Measurements from ENCODE around the gene TOMM7. TPM values are rescaled to one million over a fixed set of nuclear protein-coding genes. Genes with fewer than 3 reads are reported as not detected.

Gene TOMM7
- total RNA-seq, 2 donors from 2014 or later = 95.0 to 123 TPM

DNA sequence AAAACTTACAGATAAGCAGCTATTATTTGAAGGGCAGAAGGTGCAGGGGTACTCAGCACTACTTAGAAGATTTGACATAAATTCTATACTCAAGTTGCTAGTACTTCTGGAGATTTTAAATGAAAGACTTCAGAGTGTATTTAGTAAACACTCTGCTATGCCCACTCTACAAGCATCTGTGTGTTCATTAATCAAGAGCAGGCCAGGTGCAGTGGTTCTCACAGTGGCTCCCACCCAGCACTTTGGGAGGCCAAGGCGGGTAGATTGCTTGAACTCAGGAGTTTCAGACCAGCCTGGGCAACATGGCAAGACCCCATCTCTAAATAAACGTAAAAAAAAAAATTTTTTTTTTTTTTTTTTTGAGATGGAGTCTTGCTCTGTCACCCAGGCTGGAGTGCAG lies 38.9 kb upstream of the TOMM7 start:
- Histone ChIP-seq H3K9me3 (no peaks in the 10 kb centered on the region), H3K4me1 (ENCODE audit: control insufficient read depth in 1 of 2, low read depth in 2 of 2) (peaks cover 12 to 42% of the 10 kb centered on the region in 2 donors), H3K4me3 (no peak overlapping the region), H3K27ac (peak overlapping the region in 1 of 2 donors; percentile 78), H3K27me3 (replicated peaks; ENCODE audit: insufficient read depth) (no peaks in the 10 kb centered on the region), H3K36me3 (no peaks in the 10 kb centered on the region)
- DNase-seq (ENCODE audit: low spot score) (no peak), ATAC-seq (ENCODE audit: insufficient number of reproducible peaks, low FRiP score, low read depth) (no peak)
- TF ChIP-seq, protein P1, sequence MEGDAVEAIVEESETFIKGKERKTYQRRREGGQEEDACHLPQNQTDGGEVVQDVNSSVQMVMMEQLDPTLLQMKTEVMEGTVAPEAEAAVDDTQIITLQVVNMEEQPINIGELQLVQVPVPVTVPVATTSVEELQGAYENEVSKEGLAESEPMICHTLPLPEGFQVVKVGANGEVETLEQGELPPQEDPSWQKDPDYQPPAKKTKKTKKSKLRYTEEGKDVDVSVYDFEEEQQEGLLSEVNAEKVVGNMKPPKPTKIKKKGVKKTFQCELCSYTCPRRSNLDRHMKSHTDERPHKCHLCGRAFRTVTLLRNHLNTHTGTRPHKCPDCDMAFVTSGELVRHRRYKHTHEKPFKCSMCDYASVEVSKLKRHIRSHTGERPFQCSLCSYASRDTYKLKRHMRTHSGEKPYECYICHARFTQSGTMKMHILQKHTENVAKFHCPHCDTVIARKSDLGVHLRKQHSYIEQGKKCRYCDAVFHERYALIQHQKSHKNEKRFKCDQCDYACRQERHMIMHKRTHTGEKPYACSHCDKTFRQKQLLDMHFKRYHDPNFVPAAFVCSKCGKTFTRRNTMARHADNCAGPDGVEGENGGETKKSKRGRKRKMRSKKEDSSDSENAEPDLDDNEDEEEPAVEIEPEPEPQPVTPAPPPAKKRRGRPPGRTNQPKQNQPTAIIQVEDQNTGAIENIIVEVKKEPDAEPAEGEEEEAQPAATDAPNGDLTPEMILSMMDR (IDR thresholded peaks at IDR 0.05) = no peak

DNA sequence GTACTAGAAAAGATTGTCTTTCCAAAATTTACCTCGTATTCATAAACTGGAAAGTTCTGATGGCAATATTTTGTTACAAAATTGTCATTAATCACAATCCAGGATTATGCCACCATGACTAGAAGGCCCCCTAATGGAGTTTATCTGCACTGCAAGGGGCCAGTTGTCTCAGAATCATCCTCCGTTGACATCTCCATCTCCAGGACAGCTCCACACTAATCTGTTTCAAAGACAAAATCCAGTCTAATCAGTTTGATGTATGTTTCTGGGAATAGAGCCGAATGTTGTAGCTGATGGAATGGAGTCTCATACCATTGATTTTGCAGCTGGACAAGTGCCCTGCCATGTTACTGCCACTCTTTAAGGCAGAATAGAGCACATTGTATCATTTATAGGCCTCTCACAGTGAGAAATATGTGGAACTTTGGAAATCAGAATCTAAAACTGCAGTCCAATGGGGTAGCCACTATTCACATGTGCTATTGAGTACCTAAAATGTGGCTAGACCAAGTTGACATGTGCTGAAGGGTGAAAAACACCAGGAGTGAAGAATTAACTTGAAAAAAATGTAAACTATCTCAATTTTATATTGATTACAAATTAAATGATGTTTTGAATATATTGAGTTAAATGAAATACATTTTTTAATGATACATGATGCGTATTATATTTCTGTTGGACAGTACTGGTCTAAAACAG lies 38.3 kb upstream of the TOMM7 start:
- DNase-seq (ENCODE audit: low spot score) = no peak
- Histone ChIP-seq H3K9me3 (no peaks in the 10 kb centered on the region), H3K27ac (peak overlapping the region; percentile 46 to 78), H3K36me3 (no peaks in the 10 kb centered on the region), H3K4me3 (no peak overlapping the region), H3K27me3 (replicated peaks; ENCODE audit: insufficient read depth) (no peaks in the 10 kb centered on the region), H3K4me1 (ENCODE audit: control insufficient read depth in 1 of 2, low read depth in 2 of 2) (peaks cover 10 to 46% of the 10 kb centered on the region in 2 donors)
- ATAC-seq (ENCODE audit: insufficient number of reproducible peaks, low FRiP score, low read depth) = no peak
- TF ChIP-seq, protein P1 (IDR thresholded peaks at IDR 0.05) = no peak

DNA sequence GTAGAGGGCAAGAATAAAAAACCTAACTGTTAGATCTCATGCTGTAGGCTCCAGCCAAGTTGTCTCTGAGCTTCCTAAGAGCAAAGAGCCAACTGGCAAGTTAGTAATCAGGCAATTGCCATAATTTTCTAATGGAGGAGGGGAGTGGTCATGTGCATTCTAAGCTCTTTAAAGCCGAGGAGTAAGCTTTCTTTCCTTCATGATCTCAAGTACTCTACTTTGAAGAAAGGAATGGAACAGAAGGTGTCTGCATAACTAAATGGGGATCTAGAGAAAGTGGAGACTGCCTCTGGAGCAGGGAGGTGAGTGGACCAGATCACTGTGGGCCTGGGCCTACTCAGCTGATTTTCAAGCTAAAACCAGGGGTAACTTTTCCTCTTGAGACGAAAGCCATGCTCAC lies 37.7 kb upstream of the TOMM7 start:
- TF ChIP-seq, protein P1 (IDR thresholded peaks at IDR 0.05) = no peak
- no peak for DNase-seq (ENCODE audit: low spot score)
- Histone ChIP-seq H3K27me3 (replicated peaks; ENCODE audit: insufficient read depth) (no peaks in the 10 kb centered on the region), H3K9me3 (no peaks in the 10 kb centered on the region), H3K36me3 (no peaks in the 10 kb centered on the region), H3K4me1 (ENCODE audit: control insufficient read depth in 1 of 2, low read depth in 2 of 2) (peaks cover 14 to 48% of the 10 kb centered on the region in 2 donors), H3K4me3 (no peak overlapping the region), H3K27ac (peak overlapping the region; percentile 46 to 78)
- ATAC-seq (ENCODE audit: insufficient number of reproducible peaks, low FRiP score, low read depth) = no peak

DNA sequence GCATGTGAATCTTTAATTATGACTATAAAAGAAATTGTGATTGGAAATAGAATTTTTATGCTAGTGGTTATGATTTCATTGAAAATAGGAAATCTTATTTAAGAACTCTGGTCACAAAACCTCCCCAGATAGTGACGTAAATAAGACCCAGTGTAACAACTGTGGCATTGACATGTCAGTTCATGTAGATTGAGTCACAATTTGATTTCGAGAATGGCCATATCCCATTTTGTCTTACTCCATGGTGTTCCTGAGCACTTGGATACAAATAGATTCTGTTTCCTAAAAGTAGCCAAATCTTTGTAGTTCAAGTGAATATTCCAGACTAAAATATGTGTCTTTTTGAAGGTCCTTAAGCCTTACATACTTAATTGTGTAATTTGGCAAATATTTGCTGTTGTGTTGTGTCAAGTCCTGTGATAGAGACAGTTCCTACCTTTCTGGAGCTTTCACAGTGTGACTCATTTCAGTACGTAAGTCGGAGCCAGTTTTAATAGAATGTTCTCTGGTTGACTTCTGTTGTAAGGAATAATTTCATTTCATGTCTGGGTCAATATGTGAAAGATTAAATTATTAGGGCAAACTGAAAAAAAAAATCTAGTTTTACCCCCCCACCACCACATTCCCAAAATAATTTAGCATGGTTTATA lies 37.1 kb upstream of the TOMM7 start:
- DNase-seq (ENCODE audit: low spot score) = no peak
- TF ChIP-seq, protein P1 (IDR thresholded peaks at IDR 0.05) = no peak
- peak overlapping the region; percentile 73 to 78 for H3K27ac ChIP-seq
- no peaks in the 10 kb centered on the region for H3K27me3 ChIP-seq (replicated peaks; ENCODE audit: insufficient read depth)
- peaks cover 17 to 49% of the 10 kb centered on the region in 2 donors for H3K4me1 ChIP-seq (ENCODE audit: control insufficient read depth in 1 of 2, low read depth in 2 of 2)
- no peaks in the 10 kb centered on the region for H3K9me3 ChIP-seq
- H3K36me3 ChIP-seq = no peaks in the 10 kb centered on the region
- ATAC-seq (ENCODE audit: insufficient number of reproducible peaks, low FRiP score, low read depth) = no peak
- H3K4me3 ChIP-seq = no peak overlapping the region

DNA sequence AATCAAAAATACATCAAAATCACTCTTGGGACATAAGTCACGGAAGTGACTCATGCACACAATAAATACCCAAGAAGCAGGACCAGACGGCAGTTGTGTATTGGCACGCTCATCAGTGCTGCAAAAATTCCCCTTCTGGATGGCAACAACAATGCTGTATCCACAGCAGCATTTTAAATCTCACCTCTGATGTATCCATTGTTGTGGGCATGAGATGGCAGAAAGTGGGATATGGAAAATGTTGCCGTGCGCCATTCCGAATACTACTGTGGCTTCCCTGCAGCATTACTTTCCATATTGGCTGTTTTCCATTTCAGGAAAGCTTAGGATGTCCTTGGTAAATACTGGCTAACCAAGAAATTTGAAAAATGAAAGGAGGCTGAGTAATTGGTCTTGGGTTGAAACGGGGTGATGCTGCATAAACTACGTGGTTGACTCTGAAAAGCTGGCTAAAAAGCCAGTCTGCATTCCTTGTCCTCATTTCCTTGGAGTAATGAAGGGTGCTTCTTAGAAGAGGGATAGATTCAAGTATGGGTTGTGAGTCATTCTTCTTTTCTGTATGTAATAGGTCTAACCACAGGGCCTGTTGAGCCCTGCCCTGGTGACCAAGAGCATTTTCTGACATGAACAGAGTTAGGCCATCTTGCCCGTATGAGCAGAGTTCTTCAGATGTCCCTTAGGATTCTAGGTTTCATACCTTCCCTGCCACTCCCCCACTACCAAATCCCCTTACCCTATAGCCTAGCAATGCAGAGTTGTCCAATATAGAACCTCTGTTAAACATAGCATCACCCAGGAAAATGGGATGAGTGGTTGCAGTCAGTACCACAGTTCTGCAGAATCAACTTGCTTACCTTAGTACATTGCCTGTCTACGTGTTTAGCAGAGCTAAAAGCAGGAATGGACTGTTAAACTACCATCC lies 36.3 kb upstream of the TOMM7 start:
- Histone ChIP-seq H3K4me1 (ENCODE audit: control insufficient read depth in 1 of 2, low read depth in 2 of 2) (peaks cover 17 to 49% of the 10 kb centered on the region in 2 donors), H3K4me3 (no peak overlapping the region), H3K36me3 (no peaks in the 10 kb centered on the region), H3K9me3 (no peaks in the 10 kb centered on the region), H3K27ac (peak overlapping the region; percentile 73 to 78), H3K27me3 (replicated peaks; ENCODE audit: insufficient read depth) (no peaks in the 10 kb centered on the region)
- DNase-seq (ENCODE audit: low spot score) (no peak), ATAC-seq (ENCODE audit: insufficient number of reproducible peaks, low FRiP score, low read depth) (peak; percentile 62)
- TF ChIP-seq, protein P1 (IDR thresholded peaks at IDR 0.05) = no peak
